Muscle layer of colon (tissue), 2 donors: ENCODE measurements around the gene TP53INP2.
"Not testable (repeated sequence)": the region's sequence is repeated elsewhere in the genome, so short reads cannot be mapped to it uniquely, and the experiment has no call there.

Source experiments
- H3K27ac ChIP-seq: one replicate; pipeline ENCODE4 v1.7.0; 2013; ENCODE audit warnings: low read depth, mild to moderate bottlenecking, low read length, moderate library complexity
- H3K27me3 ChIP-seq, 2 donors: one replicate each; pipeline ENCODE4 v1.7.0; 2013; ENCODE audit warnings: low read length in 2 of 2, mild to moderate bottlenecking in 2 of 2; ENCODE audit not compliant: insufficient read depth in 2 of 2, control insufficient read depth in 1 of 2
- H3K36me3 ChIP-seq: one replicate; pipeline ENCODE4 v1.7.0; 2013; ENCODE audit warnings: mild to moderate bottlenecking, low read length; ENCODE audit not compliant: insufficient read depth
- H3K4me1 ChIP-seq: one replicate; pipeline ENCODE4 v1.7.0; 2013; ENCODE audit warnings: mild to moderate bottlenecking, low read length; ENCODE audit not compliant: insufficient read depth
- H3K4me3 ChIP-seq, 2 donors: one replicate each; pipeline ENCODE4 v1.7.0; 2013; ENCODE audit warnings: low read length in 2 of 2, low read depth in 1 of 2, mild to moderate bottlenecking in 1 of 2, moderate library complexity in 1 of 2
- H3K9ac ChIP-seq: one replicate; pipeline ENCODE4 v1.7.0; 2013; ENCODE audit warnings: low read length
- H3K9me3 ChIP-seq: one replicate; pipeline ENCODE4 v1.7.0; 2013; ENCODE audit warnings: mild to moderate bottlenecking, low read length
- donor health status: abdominal sarcoma.
- donor health status: Adenocarcinoma of cecum.

TP53INP2 gene

GRCh38 chr20:34704177-34705007 is at the start of gene TP53INP2:
TSS of gene TP53INP2 (plus strand) at chr20:34704344. CDS start at chr20:34708740, 4,396 bp downstream.
- H3K9ac ChIP-seq = peak within 1 kb of the TSS; percentile 96
- peak within 1 kb of the TSS; percentile 75 to 85 for H3K4me3 ChIP-seq
- H3K36me3 ChIP-seq = no peaks in the 10 kb centered on the region
- H3K4me1 ChIP-seq = peaks cover 21% of the 10 kb centered on the region
- no peaks in the 10 kb centered on the region for H3K27me3 ChIP-seq
- H3K9me3 ChIP-seq = no peaks in the 10 kb centered on the region
- peak within 1 kb of the TSS; percentile 97 for H3K27ac ChIP-seq

- not testable (repeated sequence) for H3K9ac ChIP-seq, H3K27me3 ChIP-seq, H3K4me3 ChIP-seq, H3K27ac ChIP-seq, H3K9me3 ChIP-seq, H3K4me1 ChIP-seq, H3K36me3 ChIP-seq
These were observed 45.5 kb upstream of the TP53INP2 start for GRCh38 chr20:34658654-34659053.

- not testable (repeated sequence) for H3K9ac ChIP-seq, H3K27ac ChIP-seq
These were observed 42.3 kb upstream of the TP53INP2 start for GRCh38 chr20:34661811-34662210.

GRCh38 chr20:34663213-34663943 is 40.8 kb upstream of the TP53INP2 start:
- no peaks in the 10 kb centered on the region for H3K27me3 ChIP-seq
- H3K9ac ChIP-seq = no peak overlapping the region
- H3K9me3 ChIP-seq = no peaks in the 10 kb centered on the region
- no peak overlapping the region for H3K4me3 ChIP-seq
- no peaks in the 10 kb centered on the region for H3K36me3 ChIP-seq
- no peaks in the 10 kb centered on the region for H3K4me1 ChIP-seq
- H3K27ac ChIP-seq = no peak overlapping the region

More at GRCh38 chr20:34661811-34662210, 42.3 kb upstream of the TP53INP2 start:
- H3K9me3 ChIP-seq, H3K4me3 ChIP-seq, H3K4me1 ChIP-seq, H3K36me3 ChIP-seq, H3K27me3 ChIP-seq: not testable (repeated sequence)

- not testable (repeated sequence) for H3K4me1 ChIP-seq, H3K9me3 ChIP-seq, H3K36me3 ChIP-seq, H3K27ac ChIP-seq, H3K4me3 ChIP-seq, H3K27me3 ChIP-seq, H3K9ac ChIP-seq
These were observed 39.4 kb upstream of the TP53INP2 start for GRCh38 chr20:34664751-34665150.

- Histone ChIP-seq H3K27ac (no peak overlapping the region), H3K9me3 (no peaks in the 10 kb centered on the region), H3K36me3 (no peaks in the 10 kb centered on the region), H3K27me3 (no peaks in the 10 kb centered on the region), H3K9ac (no peak overlapping the region), H3K4me1 (no peaks in the 10 kb centered on the region), H3K4me3 (no peak overlapping the region)
These were observed 35.0 kb upstream of the TP53INP2 start for GRCh38 chr20:34669094-34669493.

GRCh38 chr20:34673412-34673811 is 30.7 kb upstream of the TP53INP2 start:
- no peaks in the 10 kb centered on the region for H3K36me3 ChIP-seq
- no peak overlapping the region for H3K9ac ChIP-seq
- no peaks in the 10 kb centered on the region for H3K9me3 ChIP-seq

GRCh38 chr20:34675561-34675960 is 28.6 kb upstream of the TP53INP2 start:
- Histone ChIP-seq H3K4me3 (no peak overlapping the region), H3K9ac (no peak overlapping the region), H3K27ac (peak overlapping the region; percentile 32), H3K36me3 (no peaks in the 10 kb centered on the region), H3K4me1 (peaks cover 9% of the 10 kb centered on the region), H3K9me3 (no peaks in the 10 kb centered on the region), H3K27me3 (no peaks in the 10 kb centered on the region)

More at GRCh38 chr20:34673412-34673811, 30.7 kb upstream of the TP53INP2 start:
- Histone ChIP-seq H3K27ac (no peak overlapping the region), H3K4me1 (peaks cover 9% of the 10 kb centered on the region), H3K27me3 (no peaks in the 10 kb centered on the region), H3K4me3 (no peak overlapping the region)

GRCh38 chr20:34675993-34676641 is 28.0 kb upstream of the TP53INP2 start:
- Histone ChIP-seq H3K36me3 (no peaks in the 10 kb centered on the region), H3K9me3 (no peaks in the 10 kb centered on the region), H3K4me1 (peaks cover 9% of the 10 kb centered on the region), H3K27me3 (no peaks in the 10 kb centered on the region), H3K4me3 (peak overlapping the region; percentile 47 to 84), H3K27ac (peak overlapping the region; percentile 32), H3K9ac (peak overlapping the region; percentile 29)

GRCh38 chr20:34676642-34677373 is 27.3 kb upstream of the TP53INP2 start, which contains the start of gene PIGU:
TSS of gene PIGU (minus strand) at chr20:34677092. CDS start at chr20:34677085, 7 bp downstream.
- no peaks in the 10 kb centered on the region for H3K27me3 ChIP-seq
- peak within 1 kb of the TSS; percentile 78 for H3K27ac ChIP-seq
- no peaks in the 10 kb centered on the region for H3K36me3 ChIP-seq
- H3K4me1 ChIP-seq = peaks cover 9% of the 10 kb centered on the region
- peak within 1 kb of the TSS; percentile 47 to 84 for H3K4me3 ChIP-seq
- H3K9me3 ChIP-seq = no peaks in the 10 kb centered on the region
- peak within 1 kb of the TSS; percentile 29 for H3K9ac ChIP-seq
